H1 (cell line): ENCODE results near the gene PHACTR2. TPM values are rescaled to one million over a fixed set of nuclear protein-coding genes. Genes with fewer than 3 reads are reported as not detected.

Source experiments
- CTCF ChIA-PET: fragments of 300-600 bp; sonication (Branson Sonifier 250); formaldehyde crosslinking; loops from one replicate; lab custom pipeline; 2021; ENCODE audit not compliant: partially characterized antibody; lab: Charles Lee
- POLR2A ChIA-PET: fragments of 300-600 bp; sonication (Branson Sonifier 250); formaldehyde crosslinking; loops from one replicate; lab custom pipeline; 2021; ENCODE audit warnings: inconsistent platforms; ENCODE audit not compliant: partially characterized antibody; lab: Charles Lee
- DNase-seq, 2 experiments: peaks; one replicate each; pipeline versions ENCODE4 v3.0.0 to v3.0.0-alpha.2; 2010 to 2022; ENCODE audit warnings: low spot score in 2 of 2, low read depth in 1 of 2, mixed read lengths in 1 of 2
- FAIRE-seq: peaks from 2 replicates; lab custom pipeline; 2011; peaks lifted over from hg19 to GRCh38; lab: Jason Lieb, UNC
- H2AFZ ChIP-seq: 2 replicates; pipeline ENCODE4 v1.8.1; 2012; ENCODE audit warnings: low read length, inconsistent platforms
- H2AK5ac ChIP-seq: 2 replicates; pipeline ENCODE4 v1.6.1; 2013; ENCODE audit warnings: low read depth, low read length
- H2BK120ac ChIP-seq: replicated peaks from 2 replicates; pipeline ENCODE3; 2013; ENCODE audit warnings: low read depth, low read length, inconsistent platforms
- H2BK12ac ChIP-seq: 2 replicates; pipeline ENCODE4 v1.6.1; 2013; ENCODE audit warnings: low read depth, low read length
- H2BK15ac ChIP-seq: 2 replicates; pipeline ENCODE4 v1.6.1; 2013; ENCODE audit warnings: low read length
- H2BK20ac ChIP-seq: 2 replicates; pipeline ENCODE4 v1.6.1; 2013; ENCODE audit warnings: low read length
- H2BK5ac ChIP-seq: 2 replicates; pipeline ENCODE4 v1.6.1; 2013; ENCODE audit warnings: low read depth, low read length
- H3K14ac ChIP-seq: 2 replicates; pipeline ENCODE4 v1.6.1; 2013; ENCODE audit warnings: inconsistent platforms; ENCODE audit not compliant: insufficient read length
- H3K18ac ChIP-seq: 2 replicates; pipeline ENCODE4 v1.6.1; 2013; ENCODE audit warnings: low read length; ENCODE audit errors: extremely low read depth
- H3K23ac ChIP-seq: 2 replicates; pipeline ENCODE4 v1.6.1; 2013; ENCODE audit warnings: inconsistent platforms; ENCODE audit not compliant: insufficient read length
- H3K23me2 ChIP-seq: 2 replicates; pipeline ENCODE4 v1.6.1; 2013; ENCODE audit warnings: low read depth, low read length
- H3K27ac ChIP-seq: 2 replicates; pipeline ENCODE4 v1.6.1; 2011; ENCODE audit warnings: low read depth, low read length, inconsistent platforms
- H3K27me3 ChIP-seq, 4 experiments: replicated peaks in 1 of 4; 1 replicate in 1 of 4; 2 replicates in 3 of 4; pipeline versions ENCODE4 v1.6.1 to v1.8.1; 2011 to 2013; ENCODE audit warnings: low read length in 3 of 4, mild to moderate bottlenecking in 3 of 4, inconsistent platforms in 2 of 4, mixed read lengths in 2 of 4, moderate library complexity in 1 of 4; ENCODE audit not compliant: control insufficient read depth in 3 of 4, insufficient read depth in 3 of 4; ENCODE audit errors: extremely low read depth in 1 of 4
- H3K36me3 ChIP-seq, 4 experiments: 2 replicates each; pipeline versions ENCODE4 v1.6.1 to v1.8.1; 2011 to 2013; ENCODE audit warnings: mild to moderate bottlenecking in 4 of 4, low read length in 3 of 4, moderate library complexity in 2 of 4, control low read depth in 1 of 4, inconsistent platforms in 1 of 4; ENCODE audit not compliant: insufficient read depth in 4 of 4, control insufficient read depth in 2 of 4
- H3K4ac ChIP-seq: replicated peaks from 2 replicates; pipeline ENCODE3; 2013; ENCODE audit warnings: low read length, low read depth, mixed read lengths, inconsistent platforms; ENCODE audit not compliant: insufficient read length
- H3K4me1 ChIP-seq, 4 experiments: replicated peaks in 1 of 4; 1 replicate in 1 of 4; 2 replicates in 3 of 4; pipeline versions ENCODE4 v1.6.1 to v1.8.1; 2011 to 2013; ENCODE audit warnings: low read length in 3 of 4, inconsistent platforms in 2 of 4, mixed read lengths in 1 of 4; ENCODE audit not compliant: insufficient read depth in 4 of 4, control insufficient read depth in 3 of 4
- H3K4me2 ChIP-seq, 2 experiments: 2 replicates each; pipeline versions ENCODE4 v1.6.1 to v1.8.1; 2011 to 2013; ENCODE audit warnings: low read depth in 2 of 2, low read length in 2 of 2, control low read depth in 1 of 2, inconsistent platforms in 1 of 2, mild to moderate bottlenecking in 1 of 2; ENCODE audit not compliant: insufficient read depth in 1 of 2
- H3K4me3 ChIP-seq, 4 experiments: fragments of 200-600, 300-600 bp in 1 of 4; sonication (generic), shearing (Covaris generic), sonication (Bioruptor Twin) in 1 of 4; 2 replicates each; pipeline versions ENCODE4 v1.5.1 to v1.8.1; 2011 to 2016; ENCODE audit warnings: low read length in 4 of 4, low read depth in 3 of 4, control low read depth in 2 of 4, inconsistent platforms in 2 of 4, mild to moderate bottlenecking in 2 of 4, mixed read lengths in 1 of 4, moderate library complexity in 1 of 4; ENCODE audit not compliant: insufficient read depth in 2 of 4; ENCODE audit errors: extremely low read depth in 1 of 4
- H3K56ac ChIP-seq: replicated peaks from 2 replicates; pipeline ENCODE3; 2013; ENCODE audit warnings: low read depth, mild to moderate bottlenecking, mixed read lengths, low read length, inconsistent platforms; ENCODE audit not compliant: insufficient read length
- H3K79me1 ChIP-seq: 2 replicates; pipeline ENCODE4 v1.6.1; 2013; ENCODE audit warnings: low read depth, low read length, control low read depth
- H3K79me2 ChIP-seq, 2 experiments: 2 replicates each; pipeline versions ENCODE4 v1.6.1 to v1.8.1; 2012 to 2013; ENCODE audit warnings: low read length in 2 of 2, mild to moderate bottlenecking in 2 of 2, inconsistent platforms in 1 of 2; ENCODE audit not compliant: insufficient read depth in 2 of 2, control insufficient read depth in 1 of 2
- H3K9ac ChIP-seq, 4 experiments: replicated peaks in 1 of 4; 1 replicate in 1 of 4; 2 replicates in 3 of 4; pipeline versions ENCODE4 v1.6.1 to v1.8.1; 2011 to 2013; ENCODE audit warnings: low read depth in 3 of 4, low read length in 3 of 4, control low read depth in 2 of 4, mild to moderate bottlenecking in 2 of 4, moderate library complexity in 2 of 4, inconsistent platforms in 1 of 4; ENCODE audit errors: extremely low read depth in 1 of 4
- H3K9me3 ChIP-seq, 2 experiments: 2 replicates each; pipeline versions ENCODE4 v1.6.1 to v1.8.1; 2012 to 2013; ENCODE audit warnings: mild to moderate bottlenecking in 2 of 2, moderate library complexity in 2 of 2, control low read depth in 1 of 2, inconsistent platforms in 1 of 2, low read depth in 1 of 2, low read length in 1 of 2, mixed read lengths in 1 of 2; ENCODE audit not compliant: insufficient read depth in 2 of 2
- H4K20me1 ChIP-seq, 2 experiments: replicated peaks in 1 of 2; 2 replicates each; pipeline versions ENCODE3 to v1.8.1; 2011 to 2013; ENCODE audit warnings: inconsistent platforms in 2 of 2, low read length in 2 of 2, mild to moderate bottlenecking in 1 of 2; ENCODE audit not compliant: insufficient read depth in 2 of 2, control insufficient read depth in 1 of 2
- H4K5ac ChIP-seq: 2 replicates; pipeline ENCODE4 v1.6.1; 2013; ENCODE audit warnings: low read length, low read depth, mixed read lengths, inconsistent platforms; ENCODE audit not compliant: insufficient read length
- H4K8ac ChIP-seq: 2 replicates; pipeline ENCODE4 v1.8.0; 2013; ENCODE audit warnings: mild to moderate bottlenecking, moderate library complexity, low read length, inconsistent platforms; ENCODE audit not compliant: insufficient read depth; ENCODE audit errors: extremely low read depth
- H4K91ac ChIP-seq: replicated peaks from 2 replicates; pipeline ENCODE3; 2013; ENCODE audit warnings: low read length, mixed read lengths, inconsistent platforms; ENCODE audit not compliant: insufficient read length
- EZH2 ChIP-seq: fragments of 200-600 bp; sonication (generic); IDR thresholded peaks from 2 replicates; pipeline ENCODE4 v1.7.1; 2012; ENCODE audit warnings: low read depth, mild to moderate bottlenecking, moderate library complexity, low read length, inconsistent platforms; ENCODE audit not compliant: severe bottlenecking
- NANOG ChIP-seq: IDR thresholded peaks from 2 replicates; pipeline ENCODE4 v1.6.1; 2011; ENCODE audit warnings: low read length, low read depth, mild to moderate bottlenecking, inconsistent platforms; ENCODE audit not compliant: insufficient read depth, poor library complexity, severe bottlenecking
- polyA plus RNA-seq, 7 experiments: library from polyadenylated mRNA; depleted of rRNA in 3 of 7; stranded (reverse) in 5 of 7; unstranded in 2 of 7; fragments of >200 nt in 5 of 7; fragments of 200-250 nt in 2 of 7; gene quantifications; 1 replicate in 5 of 7; 2 replicates in 1 of 7; 4 replicates in 1 of 7; pipeline versions ENCODE4 v1.2.1 to v1.2.3, GENCODE V29; 2011 to 2013; ENCODE audit warnings: missing spikeins in 2 of 7, mixed read lengths in 2 of 7
- total RNA-seq: library from RNA; stranded (reverse); fragmentation: NEBNext Ultra II Directional; extraction: Animal tissue kit (Norgen Biotek cat#: 25700); gene quantifications from 2 replicates; pipeline ENCODE4 v1.2.1, GENCODE V29; 2021

Gene PHACTR2
- total and polyA plus RNA-seq, 2 of the 8 experiments (the other 6 are each of a cell fraction or from before 2014, with no cell fraction given) = 16.9 to 131 TPM

DNA sequence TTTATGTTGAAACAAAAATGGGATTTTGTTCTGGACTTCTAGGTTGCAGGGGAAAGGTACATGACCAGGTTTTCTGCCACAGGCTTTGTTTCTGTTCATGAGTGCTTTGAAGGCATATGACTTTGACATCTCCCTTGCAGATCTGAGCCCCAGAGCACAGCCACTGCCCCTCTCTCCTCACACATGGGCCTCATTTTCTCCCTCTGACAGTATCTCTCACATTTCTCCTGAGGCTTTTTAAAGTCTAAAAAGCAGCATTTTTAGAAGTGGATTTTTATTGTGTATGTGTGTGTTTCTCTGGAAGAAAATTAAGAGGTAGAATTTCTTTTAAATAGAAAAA, 115.5 kb downstream of the PHACTR2 start:
- Histone ChIP-seq H2BK15ac (no peak overlapping the region), H3K56ac (no peak overlapping the region), H2BK120ac (no peak overlapping the region), H2BK12ac (no peak overlapping the region), H4K5ac (no peak overlapping the region), H3K27me3 (no peaks in the 10 kb centered on the region)
- TF ChIP-seq NANOG (no peak), EZH2 (no peak)
- TF ChIP-seq, all 59 proteins: peak for 0
- Histone ChIP-seq H4K8ac (no peak overlapping the region), H3K27ac (no peak overlapping the region), H2BK20ac (no peak overlapping the region), H2AFZ (no peak overlapping the region), H2BK5ac (no peak overlapping the region), H3K9me3 (peaks cover 0 to 3% of the 10 kb centered on the region in 2 experiments; a peak in 1 of 4 replicates), H3K79me2 (no peaks in the 10 kb centered on the region; a peak in 1 of 4 replicates), H3K4me2 (no peak overlapping the region), H3K4ac (no peak overlapping the region), H3K4me3 (no peak overlapping the region), H4K20me1 (no peaks in the 10 kb centered on the region), H3K23me2 (no peaks in the 10 kb centered on the region), H3K9ac (no peak overlapping the region), H3K23ac (no peak overlapping the region), H3K4me1 (no peaks in the 10 kb centered on the region), H3K79me1 (no peaks in the 10 kb centered on the region), H3K36me3 (peaks cover 2 to 44% (median 27%) of the 10 kb centered on the region in 4 experiments; a peak in 6 of 8 replicates), H3K14ac (no peak overlapping the region), H3K18ac (no peak overlapping the region), H4K91ac (no peak overlapping the region), H2AK5ac (no peak overlapping the region)
- no peak for DNase-seq
- POLR2A ChIA-PET = interaction anchor here (1.1 to 1.4 kb wide), 2 partner anchors 12 to 46 kb away, joined by 3 to 4 read pairs; no protein-coding TSS in a partner anchor
- CTCF ChIA-PET = interaction anchor here (1.3 to 1.9 kb wide), 2 partner anchors 147 to 149 kb away, joined by 3 to 5 read pairs; no protein-coding TSS in a partner anchor
- no peak for FAIRE-seq
